OCI-LY7 (cell line): ENCODE measurements around the gene TARP.
A peak's percentile ranks its signal among the peaks of the same experiment; 100 is the strongest.

ENCODE experiments used
- BruUV-seq: library from RNA; stranded (reverse); fragments of 400-500 nt; replicated peaks from 2 replicates; lab custom pipeline; 2021; lab: Mats Ljungman, UMichigan
- CTCF ChIA-PET: fragments of 300-600 bp; sonication (Branson Sonifier 250); formaldehyde crosslinking; loops from one replicate; lab custom pipeline; 2022; ENCODE audit warnings: antibody characterized with exemption; ENCODE audit not compliant: unreplicated experiment; lab: Charles Lee
- POLR2A ChIA-PET: fragments of 300-600 bp; sonication (Branson Sonifier 250); formaldehyde crosslinking; loops from one replicate; lab custom pipeline; 2022; ENCODE audit warnings: antibody characterized with exemption; lab: Charles Lee
- DNase-seq: peaks from one replicate; pipeline ENCODE4 v3.0.0-alpha.2; 2015; ENCODE audit warnings: low spot score
- H2AFZ ChIP-seq: fragments of 200-600 bp; sonication (generic), shearing (Covaris generic); 2 replicates; pipeline ENCODE4 v1.6.1; 2014; ENCODE audit warnings: mild to moderate bottlenecking, antibody characterized with exemption, low read length, moderate library complexity
- H3K27ac ChIP-seq: fragments of 200-600 bp; sonication (generic); 2 replicates; pipeline ENCODE4 v1.5.1; 2014; ENCODE audit warnings: mixed run types, low read depth, mild to moderate bottlenecking, moderate library complexity, low read length, inconsistent platforms; ENCODE audit not compliant: poor library complexity, severe bottlenecking
- H3K36me3 ChIP-seq: fragments of 200-600 bp; sonication (generic); 2 replicates; pipeline ENCODE4 v1.6.1; 2014; ENCODE audit warnings: mild to moderate bottlenecking, antibody characterized with exemption, low read length, moderate library complexity, mixed read lengths; ENCODE audit not compliant: insufficient read depth
- H3K4me1 ChIP-seq: fragments of 200-600 bp; sonication (generic); 2 replicates; pipeline ENCODE4 v1.5.1; 2014; ENCODE audit warnings: mild to moderate bottlenecking, low read length; ENCODE audit not compliant: insufficient read depth, poor library complexity, severe bottlenecking
- H3K4me2 ChIP-seq: fragments of 200-600 bp; sonication (generic); 2 replicates; pipeline ENCODE4 v1.6.1; 2014; ENCODE audit warnings: mild to moderate bottlenecking, low read length
- H3K4me3 ChIP-seq: fragments of 200-600 bp; sonication (generic); 2 replicates; pipeline ENCODE4 v1.5.1; 2014; ENCODE audit warnings: mild to moderate bottlenecking, low read depth, low read length; ENCODE audit not compliant: poor library complexity, severe bottlenecking
- H3K79me2 ChIP-seq: fragments of 200-600 bp; sonication (generic); 2 replicates; pipeline ENCODE4 v1.6.1; 2016; ENCODE audit warnings: low read depth, mild to moderate bottlenecking, low read length, moderate library complexity, mixed read lengths; ENCODE audit not compliant: insufficient read depth
- H3K9me2 ChIP-seq: fragments of 200-600 bp; sonication (generic); 2 replicates; pipeline ENCODE4 v1.6.1; 2016; ENCODE audit warnings: mild to moderate bottlenecking, low read length, mixed read lengths; ENCODE audit not compliant: insufficient read depth
- H3K9me3 ChIP-seq: fragments of 200-600 bp; sonication (generic); 2 replicates; pipeline ENCODE4 v1.6.1; 2014; ENCODE audit warnings: mild to moderate bottlenecking, mixed run types, low read length, mixed read lengths
- H4K20me1 ChIP-seq: fragments of 200-600 bp; sonication (generic); 2 replicates; pipeline ENCODE4 v1.6.1; 2014; ENCODE audit warnings: mild to moderate bottlenecking, antibody characterized with exemption, low read length, moderate library complexity, mixed read lengths; ENCODE audit not compliant: insufficient read depth
- CTCF ChIP-seq: fragments of 200-600 bp; sonication (generic); conservative IDR thresholded peaks from 2 replicates; pipeline ENCODE4 v1.5.1; 2014; ENCODE audit warnings: mild to moderate bottlenecking, antibody characterized with exemption, low read length, moderate library complexity, mixed read lengths
- EZH2phosphoT487 ChIP-seq: fragments of 200-600 bp; sonication (generic); IDR thresholded peaks from 2 replicates; pipeline ENCODE4 v1.6.1; 2018; ENCODE audit warnings: low read depth, borderline replicate concordance, mild to moderate bottlenecking, mixed run types, antibody characterized with exemption, low read length, moderate library complexity, mixed read lengths
- intact Hi-C: fragments of 100-400 bp; cut with micrococcal nuclease; formaldehyde crosslinking; loops from one replicate; pipeline ENCODE4 v1.10.0; 2022; ENCODE audit not compliant: unreplicated experiment

TARP gene

DNA sequence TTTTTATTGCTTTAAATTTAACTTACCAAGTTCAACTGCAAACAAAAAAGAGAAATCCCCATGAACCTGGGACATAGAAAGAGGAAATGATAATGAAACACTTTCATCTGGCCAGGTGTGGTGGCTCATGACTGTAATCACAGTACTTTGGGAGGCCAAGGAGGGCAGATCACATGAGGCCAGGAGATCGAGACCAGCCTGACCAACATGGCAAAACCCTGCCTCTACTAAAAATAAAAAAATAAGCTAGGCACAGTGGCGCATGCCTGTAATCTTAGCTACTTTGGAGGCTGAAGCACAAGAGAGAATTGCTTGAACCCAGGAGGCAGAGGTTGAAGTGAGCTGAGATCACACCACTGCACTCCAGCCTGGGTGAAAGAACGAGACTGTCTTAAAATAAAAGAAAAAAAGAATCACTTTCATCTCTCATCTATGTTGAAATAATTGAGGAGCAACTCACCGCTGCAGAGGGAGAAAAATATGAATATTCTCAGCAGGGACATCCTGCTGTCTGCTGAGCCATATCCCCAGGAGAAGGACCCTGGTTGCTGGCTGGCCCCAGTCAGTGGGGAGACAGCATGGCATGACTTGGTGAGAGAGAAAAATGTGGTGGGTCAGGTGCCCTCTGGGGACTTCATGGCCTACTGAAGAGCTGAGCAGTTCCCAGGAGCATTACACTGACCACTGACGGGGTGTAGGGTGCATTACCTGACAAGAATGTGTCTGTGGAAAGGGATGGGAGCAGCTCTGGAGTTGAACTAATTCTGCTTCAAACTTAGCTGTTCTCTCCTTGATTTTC lies 22.8 kb upstream of the TARP start:
- H3K9me3 ChIP-seq = no peaks in the 10 kb centered on the region
- no peaks in the 10 kb centered on the region for H3K9me2 ChIP-seq
- no peaks in the 10 kb centered on the region for H4K20me1 ChIP-seq
- CTCF ChIA-PET = interaction anchor here (0.9 to 1.4 kb wide), 2 partner anchors 23 to 39 kb away, joined by 3 to 5 read pairs; no protein-coding TSS in a partner anchor
- H3K4me2 ChIP-seq = 0 out of 2 replicates have a peak overlapping the region, but pooled peaks have one; percentile 4
- POLR2A ChIA-PET = interaction anchor here (0.9 to 1.1 kb wide), 2 partner anchors 12 to 20 kb away, joined by 3 to 5 read pairs; no protein-coding TSS in a partner anchor
- TF ChIP-seq EZH2phosphoT487 (no peak), CTCF (no peak)
- BruUV-seq = no TSS peak
- H3K4me1 ChIP-seq = peaks cover 14% of the 10 kb centered on the region
- H3K79me2 ChIP-seq = no peaks in the 10 kb centered on the region
- H3K27ac ChIP-seq = no peak overlapping the region
- no peaks in the 10 kb centered on the region for H3K36me3 ChIP-seq
- DNase-seq = peak; percentile 29
- H2AFZ ChIP-seq = peak overlapping the region; percentile 47; the same call in 1 of the 2 replicates
- intact Hi-C loops = no loop called here
- no peak overlapping the region for H3K4me3 ChIP-seq

- Histone ChIP-seq H3K4me1 (peaks cover 14% of the 10 kb centered on the region), H3K79me2 (no peaks in the 10 kb centered on the region), H2AFZ (no peak overlapping the region), H3K36me3 (no peaks in the 10 kb centered on the region), H3K9me3 (no peaks in the 10 kb centered on the region), H3K27ac (no peak overlapping the region), H3K4me2 (no peak overlapping the region), H3K9me2 (no peaks in the 10 kb centered on the region), H4K20me1 (no peaks in the 10 kb centered on the region), H3K4me3 (no peak overlapping the region)
- intact Hi-C loops = no loop called here
- ChIA-PET POLR2A (no interaction called here), CTCF (no interaction called here)
- TF ChIP-seq CTCF (no peak), EZH2phosphoT487 (no peak)
- no peak for DNase-seq
- BruUV-seq = no TSS peak
Measured at GRCh38 chr7:38294926-38295325, 21.5 kb upstream of the TARP start.

- H3K36me3 ChIP-seq = no peaks in the 10 kb centered on the region
- H3K27ac ChIP-seq = no peak overlapping the region
- no peaks in the 10 kb centered on the region for H3K9me2 ChIP-seq
- BruUV-seq = no TSS peak
- no peaks in the 10 kb centered on the region for H4K20me1 ChIP-seq
- H3K79me2 ChIP-seq = no peaks in the 10 kb centered on the region
- TF ChIP-seq CTCF (no peak), EZH2phosphoT487 (no peak)
- H3K4me2 ChIP-seq = no peak overlapping the region
- POLR2A ChIA-PET = interaction anchor here (1.0 kb wide), 1 partner anchor 10 kb away, joined by 6 read pairs; no protein-coding TSS in a partner anchor
- H3K4me1 ChIP-seq = peaks cover 14% of the 10 kb centered on the region
- intact Hi-C loops = no loop called here
- no peak for DNase-seq
- no peaks in the 10 kb centered on the region for H3K9me3 ChIP-seq
- CTCF ChIA-PET = no interaction called here
- no peak overlapping the region for H2AFZ ChIP-seq
- no peak overlapping the region for H3K4me3 ChIP-seq
Measured at GRCh38 chr7:38292442-38292841, 19.0 kb upstream of the TARP start.
